Omental fat pad (tissue), 4 donors: ENCODE data around the gene ERCC8. TPM values are rescaled to one million over a fixed set of nuclear protein-coding genes. Genes with fewer than 3 reads are reported as not detected.

Experiments used
- ATAC-seq: fragments of 150-250 bp; one replicate; pipeline ENCODE4 v1.9.1; 2016; ENCODE audit warnings: mild to moderate bottlenecking, moderate library complexity; ENCODE audit not compliant: low FRiP score
- DNase-seq: peaks from one replicate; pipeline ENCODE4 v3.0.0-alpha.2; 2019; ENCODE audit warnings: low spot score
- CTCF ChIP-seq, 3 donors: fragments of 450-650 bp; IDR thresholded peaks; one replicate each; pipeline ENCODE4 v1.5.1; 2016 to 2017; ENCODE audit warnings: antibody characterized with exemption in 3 of 3, mild to moderate bottlenecking in 3 of 3, moderate library complexity in 2 of 3
- total RNA-seq, 4 donors: library from RNA; depleted of rRNA; stranded (reverse); fragments of >200 nt; gene quantifications; one replicate each; pipeline ENCODE4 v1.1.0, GENCODE V29; 2016

The ERCC8 gene
- total RNA-seq, 4 donors from 2014 or later = 13.3 to 26.8 (median 15.9) TPM

- no peak for TF ChIP-seq CTCF (IDR thresholded peaks at IDR 0.05)
- DNase-seq (no peak), ATAC-seq (no peak)
Measured at GRCh38 chr5:60852940-60853339, 91.9 kb downstream of the ERCC8 start.

DNA sequence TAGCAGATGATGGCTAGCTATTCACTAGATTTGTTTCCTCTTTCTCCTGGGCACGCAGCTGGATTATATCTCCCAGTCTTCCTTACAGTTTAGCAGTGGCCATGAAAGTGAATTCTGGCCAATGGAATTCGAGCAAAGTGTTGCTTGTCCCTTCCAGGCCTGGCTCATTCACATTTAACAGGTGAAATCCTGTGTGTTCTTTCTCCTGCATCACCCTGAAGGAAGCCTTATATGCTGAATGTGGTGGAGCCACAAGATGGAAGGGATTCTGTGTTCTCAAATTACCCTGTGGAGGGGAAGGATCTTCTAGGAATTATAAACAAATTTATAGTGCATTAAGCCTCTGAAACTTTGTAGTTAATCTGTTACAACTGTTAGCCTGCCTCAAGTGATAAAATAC, 92.6 kb downstream of the ERCC8 start:
- DNase-seq (no peak), ATAC-seq (no peak)
- TF ChIP-seq CTCF (IDR thresholded peaks at IDR 0.05) = no peak

DNA sequence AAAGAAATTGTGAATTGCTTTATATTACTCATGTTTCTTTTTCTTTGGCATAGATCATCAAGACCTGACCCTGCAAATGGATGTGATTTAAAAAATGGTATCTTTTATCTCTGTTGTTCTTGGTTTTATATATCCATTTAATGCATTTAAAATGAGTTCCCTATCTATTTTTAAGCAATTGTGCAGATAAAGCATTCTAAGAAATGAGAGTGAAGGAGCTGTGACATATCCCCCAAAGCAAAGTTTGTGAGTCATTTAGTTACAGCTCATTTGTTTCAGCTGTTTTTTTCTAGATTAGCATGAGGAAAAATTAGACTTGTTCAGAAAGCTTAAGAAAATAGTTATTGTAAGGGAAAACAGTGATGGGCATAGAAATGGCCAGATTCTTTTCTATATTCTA, 93.2 kb downstream of the ERCC8 start:
- ATAC-seq = no peak
- TF ChIP-seq CTCF (IDR thresholded peaks at IDR 0.05) = no peak
- DNase-seq = no peak

DNA sequence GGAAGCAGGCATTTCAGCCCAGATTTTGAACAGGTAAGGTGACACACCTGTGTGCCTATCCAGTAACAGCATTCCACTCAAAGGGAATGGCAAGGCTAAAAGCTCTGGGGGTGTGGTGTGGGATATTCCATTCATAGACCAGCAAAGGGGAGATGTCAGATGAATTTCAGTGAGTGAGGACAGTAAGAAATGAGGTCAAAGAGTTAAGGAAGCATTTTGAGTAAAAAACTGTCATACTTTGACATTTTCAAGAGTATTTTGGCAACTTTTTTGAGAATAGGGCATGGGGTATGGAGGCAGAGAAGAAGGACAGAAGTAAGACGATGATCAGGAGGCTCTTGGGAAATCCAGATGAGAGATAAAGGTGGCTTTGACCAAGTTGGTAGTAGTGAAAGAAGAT, 98.6 kb downstream of the ERCC8 start:
- no peak for ATAC-seq
- no peak for DNase-seq
- TF ChIP-seq CTCF (IDR thresholded peaks at IDR 0.05) = no peak

DNA sequence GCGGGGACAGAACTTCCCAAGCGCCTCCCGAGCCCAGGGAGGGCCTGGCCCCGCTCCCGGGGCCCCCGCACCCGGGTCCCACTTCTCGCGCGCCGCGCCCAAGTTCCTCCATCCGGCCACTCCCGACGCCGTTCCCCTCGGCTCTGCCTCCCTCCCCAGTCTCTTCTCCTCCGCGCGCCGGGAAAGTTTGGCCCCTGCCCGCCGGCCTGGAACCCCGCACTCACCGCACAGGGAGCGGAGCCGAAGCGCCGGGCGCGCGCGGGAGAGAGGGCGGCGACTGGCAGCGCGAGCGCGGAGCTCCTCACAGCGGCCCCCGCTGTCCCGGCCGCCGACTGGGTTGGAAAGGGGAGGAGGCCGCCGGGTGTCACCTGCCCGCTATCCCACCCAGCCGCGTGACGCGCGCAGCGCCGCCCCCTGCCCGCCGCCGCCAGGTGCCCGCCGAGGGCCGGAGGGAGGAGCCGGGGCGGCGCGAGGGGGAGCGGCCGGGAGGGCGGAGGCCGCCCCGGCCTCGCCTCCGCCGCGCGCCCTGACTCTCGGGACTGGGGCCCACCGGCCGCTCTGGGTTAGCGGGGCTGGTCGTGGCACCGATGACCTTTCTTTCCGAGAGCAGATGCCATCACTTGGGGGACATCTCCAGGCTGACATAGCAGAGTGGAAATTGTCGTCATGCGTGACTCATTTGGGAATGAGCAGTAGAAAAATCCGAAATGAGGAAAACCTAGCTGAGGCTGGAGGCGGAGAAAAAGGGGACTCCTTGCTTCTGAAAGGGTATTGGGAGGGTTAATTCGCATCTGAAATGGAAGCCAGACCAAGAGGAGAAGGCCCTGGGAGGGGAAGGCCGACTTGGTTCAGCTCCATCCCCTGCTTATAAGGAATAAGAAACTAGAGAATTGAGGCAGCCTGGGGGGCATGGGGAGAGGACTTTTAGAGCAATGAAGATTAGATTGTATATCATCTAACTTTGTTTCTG, 100.6 kb downstream of the ERCC8 start, which contains the start of gene ELOVL7:
TSS of gene ELOVL7 (minus strand) at position 334 of the 970 bp plus-strand sequence. CDS start 56,872 bp downstream, outside the sequence.
- peak; percentile 95 for ATAC-seq

DNA sequence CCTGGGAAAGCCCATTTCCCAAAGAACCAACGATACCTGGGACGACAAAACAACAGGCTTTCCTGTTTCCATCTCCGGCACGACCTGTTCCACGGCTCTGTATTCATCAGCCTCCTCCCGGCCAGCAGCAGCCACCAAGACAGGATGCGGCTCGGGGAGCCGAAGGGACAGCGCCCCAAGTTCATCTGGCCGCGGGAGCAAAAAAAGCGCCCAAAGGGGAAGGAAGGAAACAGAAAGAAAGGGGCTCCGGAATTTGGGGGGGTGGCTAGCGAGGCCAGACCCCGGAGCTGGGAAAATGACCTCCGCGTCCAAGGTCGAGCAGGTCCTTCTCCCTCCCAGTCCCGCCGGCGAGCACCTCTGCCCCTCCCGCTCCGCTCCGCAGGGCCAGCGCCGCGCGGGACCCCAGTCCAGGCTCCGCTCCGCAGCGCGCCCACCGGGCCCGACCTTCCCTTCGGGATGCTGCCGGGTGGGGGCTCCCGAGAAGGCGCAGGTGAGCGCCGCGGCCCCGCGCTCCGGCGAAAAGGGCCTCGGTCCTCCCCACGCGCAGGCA, 101.4 kb downstream of the ERCC8 start:
- ATAC-seq = peak; percentile 55
- TF ChIP-seq CTCF (IDR thresholded peaks at IDR 0.05) = no peak
- no peak for DNase-seq

More for the DNA sequence above, 100.6 kb downstream of the ERCC8 start, which contains the start of gene ELOVL7:
- TF ChIP-seq CTCF (IDR thresholded peaks at IDR 0.05) = no peak
- DNase-seq = no peak
